Keratinocyte (primary cell): ENCODE measurements around the gene TOP3B. TPM values are rescaled to one million over a fixed set of nuclear protein-coding genes. Genes with fewer than 3 reads are reported as not detected.

Experiments used
- DNase-seq: peaks from one replicate; pipeline ENCODE4 v3.0.0-alpha.2; 2011; ENCODE audit warnings: low read depth, missing footprints, low spot score
- FAIRE-seq: peaks from 2 replicates; lab custom pipeline; 2011; peaks lifted over from hg19 to GRCh38; lab: Jason Lieb, UNC
- H2AFZ ChIP-seq: 2 replicates; pipeline ENCODE4 v1.6.0; 2012; ENCODE audit warnings: low read length, control low read depth, inconsistent platforms; ENCODE audit not compliant: control insufficient read depth
- H3K27ac ChIP-seq: 2 replicates; pipeline ENCODE4 v1.5.1; 2011; ENCODE audit warnings: low read length; ENCODE audit not compliant: control insufficient read depth, insufficient read depth
- H3K27me3 ChIP-seq: 3 replicates; pipeline ENCODE4 v1.6.0; 2011; ENCODE audit warnings: low read length; ENCODE audit not compliant: control insufficient read depth, insufficient read depth; ENCODE audit errors: extremely low read depth
- H3K36me3 ChIP-seq, 2 experiments: 2 replicates in 1 of 2; 3 replicates in 1 of 2; pipeline ENCODE4 v1.5.1; 2011; ENCODE audit warnings: low read length in 2 of 2, mild to moderate bottlenecking in 1 of 2; ENCODE audit not compliant: control insufficient read depth in 2 of 2, insufficient read depth in 2 of 2; ENCODE audit errors: extremely low read depth in 1 of 2
- H3K4me1 ChIP-seq: 3 replicates; pipeline ENCODE4 v1.5.1; 2011; ENCODE audit warnings: low read length; ENCODE audit not compliant: control insufficient read depth, insufficient read depth; ENCODE audit errors: extremely low read depth
- H3K4me2 ChIP-seq: 3 replicates; pipeline ENCODE4 v1.6.0; 2011; ENCODE audit warnings: low read depth, low read length; ENCODE audit not compliant: control insufficient read depth, insufficient read depth; ENCODE audit errors: extremely low read depth
- H3K4me3 ChIP-seq, 3 experiments: fragments of 200-600 bp in 1 of 3; sonication (generic) in 1 of 3; 2 replicates in 2 of 3; 3 replicates in 1 of 3; pipeline ENCODE4 v1.5.1; 2011 to 2016; ENCODE audit warnings: low read length in 3 of 3, mild to moderate bottlenecking in 3 of 3, control low read depth in 2 of 3, inconsistent platforms in 1 of 3, low read depth in 1 of 3, mixed read lengths in 1 of 3, mixed run types in 1 of 3, moderate library complexity in 1 of 3; ENCODE audit not compliant: control insufficient read depth in 2 of 3, insufficient read depth in 2 of 3; ENCODE audit errors: extremely low read depth in 1 of 3
- H3K79me2 ChIP-seq: 2 replicates; pipeline ENCODE4 v1.6.0; 2012; ENCODE audit warnings: low read length; ENCODE audit not compliant: control insufficient read depth, insufficient read depth
- H3K9ac ChIP-seq: 3 replicates; pipeline ENCODE4 v1.6.0; 2011; ENCODE audit warnings: low read length; ENCODE audit not compliant: control insufficient read depth, insufficient read depth; ENCODE audit errors: extremely low read depth
- H3K9me1 ChIP-seq: 3 replicates; pipeline ENCODE4 v1.6.0; 2011; ENCODE audit warnings: low read length; ENCODE audit not compliant: control insufficient read depth, insufficient read depth; ENCODE audit errors: extremely low read depth
- H3K9me3 ChIP-seq: 2 replicates; pipeline ENCODE4 v1.5.1; 2012; ENCODE audit warnings: low read depth, low read length; ENCODE audit not compliant: control insufficient read depth
- H4K20me1 ChIP-seq: 3 replicates; pipeline ENCODE4 v1.6.0; 2011; ENCODE audit warnings: low read length; ENCODE audit not compliant: control insufficient read depth, insufficient read depth; ENCODE audit errors: extremely low read depth
- EZH2 ChIP-seq: IDR thresholded peaks from one replicate; pipeline ENCODE4 v1.6.1; 2012; ENCODE audit warnings: inconsistent platforms, mild to moderate bottlenecking, low read length, moderate library complexity
- dilution Hi-C: fragments of 300-500 bp; cut with MboI; formaldehyde crosslinking; loops from one replicate; pipeline ENCODE4 v1.7.0; 2020; ENCODE audit warnings: low sequenced_read_pairs; ENCODE audit not compliant: extremely low pct_ligation_motif_present
- polyA plus RNA-seq, 5 experiments: library from polyadenylated mRNA; depleted of rRNA in 3 of 5; stranded (reverse) in 3 of 5; stranded (forward) in 1 of 5; unstranded in 1 of 5; fragments of >200 nt; gene quantifications; 1 replicate in 1 of 5; 2 replicates in 3 of 5; 3 replicates in 1 of 5; pipeline versions ENCODE4 v1.2.1 to v1.2.3, GENCODE V29; 2011 to 2012; ENCODE audit warnings: missing spikeins in 2 of 5, low read depth in 1 of 5, low replicate concordance in 1 of 5
- TF ChIP-seq, protein P1 (sequence below), 3 experiments: IDR thresholded peaks in 1 of 3; conservative IDR thresholded peaks in 1 of 3; optimal IDR thresholded peaks in 1 of 3; 2 replicates in 2 of 3; 3 replicates in 1 of 3; pipeline versions ENCODE3 to v1.5.1; 2011; ENCODE audit warnings: low read length in 3 of 3, mild to moderate bottlenecking in 3 of 3, moderate library complexity in 2 of 3, control low read depth in 1 of 3, inconsistent platforms in 1 of 3; ENCODE audit not compliant: insufficient read depth in 2 of 3; ENCODE audit errors: extremely low read depth in 1 of 3

Gene TOP3B
- polyA plus RNA-seq, 1 donor (not counting 4 experiments of a cell fraction or from before 2014, with no cell fraction given): 13.8 TPM

DNA sequence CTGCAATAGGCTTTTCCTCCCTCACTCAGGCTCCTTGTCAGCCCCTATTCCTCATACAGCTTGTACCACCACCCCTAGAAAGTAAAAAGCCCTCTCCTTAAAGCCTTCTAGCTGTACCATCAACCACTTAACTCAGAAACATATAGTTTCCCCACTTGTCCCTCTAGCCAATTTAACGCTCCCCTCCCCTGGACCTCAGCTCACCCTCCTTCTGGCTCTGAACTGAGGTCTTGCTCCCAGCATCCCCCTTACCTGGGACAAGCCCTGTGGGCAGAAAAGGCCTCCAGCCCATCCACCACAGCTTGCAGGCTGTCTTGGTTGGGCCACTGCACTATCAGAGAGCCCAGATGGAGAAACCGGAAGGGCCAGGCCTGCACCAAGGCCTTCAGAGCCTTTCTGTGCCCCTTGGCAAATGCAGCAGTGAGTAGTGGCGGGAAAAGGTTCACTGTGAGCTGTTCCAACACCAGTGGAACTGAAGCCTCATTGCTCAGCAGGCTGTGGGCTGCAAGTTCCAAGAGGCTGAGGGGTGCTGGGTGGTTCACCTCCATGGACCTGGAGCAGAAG, 12.4 kb upstream of the TOP3B start:
- H3K4me2 ChIP-seq: no peak overlapping the region
- H4K20me1 ChIP-seq: no peaks in the 10 kb centered on the region
- no peaks in the 10 kb centered on the region for H3K27me3 ChIP-seq
- H3K4me1 ChIP-seq: peaks cover 4% of the 10 kb centered on the region
- TF ChIP-seq EZH2: no peak
- TF ChIP-seq, protein P1, sequence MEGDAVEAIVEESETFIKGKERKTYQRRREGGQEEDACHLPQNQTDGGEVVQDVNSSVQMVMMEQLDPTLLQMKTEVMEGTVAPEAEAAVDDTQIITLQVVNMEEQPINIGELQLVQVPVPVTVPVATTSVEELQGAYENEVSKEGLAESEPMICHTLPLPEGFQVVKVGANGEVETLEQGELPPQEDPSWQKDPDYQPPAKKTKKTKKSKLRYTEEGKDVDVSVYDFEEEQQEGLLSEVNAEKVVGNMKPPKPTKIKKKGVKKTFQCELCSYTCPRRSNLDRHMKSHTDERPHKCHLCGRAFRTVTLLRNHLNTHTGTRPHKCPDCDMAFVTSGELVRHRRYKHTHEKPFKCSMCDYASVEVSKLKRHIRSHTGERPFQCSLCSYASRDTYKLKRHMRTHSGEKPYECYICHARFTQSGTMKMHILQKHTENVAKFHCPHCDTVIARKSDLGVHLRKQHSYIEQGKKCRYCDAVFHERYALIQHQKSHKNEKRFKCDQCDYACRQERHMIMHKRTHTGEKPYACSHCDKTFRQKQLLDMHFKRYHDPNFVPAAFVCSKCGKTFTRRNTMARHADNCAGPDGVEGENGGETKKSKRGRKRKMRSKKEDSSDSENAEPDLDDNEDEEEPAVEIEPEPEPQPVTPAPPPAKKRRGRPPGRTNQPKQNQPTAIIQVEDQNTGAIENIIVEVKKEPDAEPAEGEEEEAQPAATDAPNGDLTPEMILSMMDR (optimal IDR thresholded peaks at IDR 0.05 in 1 of 3, IDR thresholded peaks at IDR 0.05 in 1 of 3, conservative IDR thresholded peaks at IDR 0.05 in 1 of 3; ENCODE audit: extremely low read depth in 1 of 3, insufficient read depth in 2 of 3, low read length in 3 of 3): no peak
- H3K9me1 ChIP-seq: no peaks in the 10 kb centered on the region
- no peaks in the 10 kb centered on the region for H3K36me3 ChIP-seq
- no peak for FAIRE-seq
- no peak overlapping the region for H3K9ac ChIP-seq
- dilution Hi-C loops: no loop called here
- no peak overlapping the region for H3K4me3 ChIP-seq
- no peak for DNase-seq
- H3K9me3 ChIP-seq: no peaks in the 10 kb centered on the region
- no peak overlapping the region for H2AFZ ChIP-seq
- no peaks in the 10 kb centered on the region for H3K79me2 ChIP-seq
- H3K27ac ChIP-seq: no peak overlapping the region

- H3K79me2 ChIP-seq: no peaks in the 10 kb centered on the region
- no peak overlapping the region for H3K27ac ChIP-seq
- H3K9me3 ChIP-seq: no peaks in the 10 kb centered on the region
- dilution Hi-C loops: no loop called here
- DNase-seq (no peak), FAIRE-seq (no peak)
- H3K4me2 ChIP-seq: no peak overlapping the region
- no peaks in the 10 kb centered on the region for H4K20me1 ChIP-seq
- no peak overlapping the region for H2AFZ ChIP-seq
- no peaks in the 10 kb centered on the region for H3K9me1 ChIP-seq
- no peak overlapping the region for H3K4me3 ChIP-seq
- no peak overlapping the region for H3K9ac ChIP-seq
- H3K27me3 ChIP-seq: peaks cover 3% of the 10 kb centered on the region
- TF ChIP-seq, protein P1 (optimal IDR thresholded peaks at IDR 0.05 in 1 of 3, IDR thresholded peaks at IDR 0.05 in 1 of 3, conservative IDR thresholded peaks at IDR 0.05 in 1 of 3; ENCODE audit: extremely low read depth in 1 of 3, insufficient read depth in 2 of 3, low read length in 3 of 3): no peak
- no peak for TF ChIP-seq EZH2
- H3K36me3 ChIP-seq: no peaks in the 10 kb centered on the region
- no peaks in the 10 kb centered on the region for H3K4me1 ChIP-seq
Measured at GRCh38 chr22:21992593-21993237, 10.1 kb upstream of the TOP3B start.
